ENCODE data around the gene QSOX2. TPM values are rescaled to one million over a fixed set of nuclear protein-coding genes. Genes with fewer than 3 reads are reported as not detected.

The QSOX2 gene
- total RNA-seq, 1 donor from 2014 or later: 23.6 TPM

- H3K27me3 Mint-ChIP-seq: no peaks in the 10 kb centered on the region
- H3K27ac Mint-ChIP-seq: no peak overlapping the region
- no peaks in the 10 kb centered on the region for H3K36me3 Mint-ChIP-seq
- no peaks in the 10 kb centered on the region for H3K9me3 Mint-ChIP-seq
- H3K4me1 Mint-ChIP-seq (ENCODE audit: unreplicated experiment): no peaks in the 10 kb centered on the region
- no peak overlapping the region for H3K4me3 Mint-ChIP-seq
- DNase-seq (ENCODE audit: extremely low spot score, unreplicated experiment): no peak
- no peak for TF ChIP-seq CTCF (conservative IDR thresholded peaks at IDR 0.05)
These were observed 7.9 kb upstream of the QSOX2 start for GRCh38 chr9:136253246-136254130.

DNA sequence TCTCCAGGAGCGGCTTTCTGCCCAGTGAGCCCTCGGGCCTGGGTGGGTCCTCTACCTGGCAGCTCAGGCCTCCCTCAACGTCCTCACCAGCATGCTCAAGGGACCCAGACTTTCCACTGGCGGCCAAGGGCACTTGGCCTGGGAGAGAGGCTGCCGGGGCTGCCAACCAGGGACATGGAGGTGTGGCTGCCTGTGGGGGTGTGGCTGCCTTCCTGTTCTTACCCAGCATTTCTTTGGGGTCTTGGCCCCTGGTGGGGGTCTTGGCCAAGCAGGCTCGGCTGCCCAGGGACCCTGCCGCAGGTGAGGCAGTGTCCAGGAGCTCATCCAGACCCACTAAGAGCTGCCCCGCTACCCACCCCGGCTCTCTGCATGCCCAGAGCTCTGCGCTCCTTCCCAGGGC is 7.2 kb upstream of the QSOX2 start:
- no peak for TF ChIP-seq CTCF (conservative IDR thresholded peaks at IDR 0.05)
- Mint-ChIP-seq H3K9me3 (no peaks in the 10 kb centered on the region), H3K27me3 (no peaks in the 10 kb centered on the region), H3K27ac (no peak overlapping the region), H3K36me3 (no peaks in the 10 kb centered on the region), H3K4me1 (ENCODE audit: unreplicated experiment) (no peaks in the 10 kb centered on the region), H3K4me3 (no peak overlapping the region)
- DNase-seq (ENCODE audit: extremely low spot score, unreplicated experiment): no peak

DNA sequence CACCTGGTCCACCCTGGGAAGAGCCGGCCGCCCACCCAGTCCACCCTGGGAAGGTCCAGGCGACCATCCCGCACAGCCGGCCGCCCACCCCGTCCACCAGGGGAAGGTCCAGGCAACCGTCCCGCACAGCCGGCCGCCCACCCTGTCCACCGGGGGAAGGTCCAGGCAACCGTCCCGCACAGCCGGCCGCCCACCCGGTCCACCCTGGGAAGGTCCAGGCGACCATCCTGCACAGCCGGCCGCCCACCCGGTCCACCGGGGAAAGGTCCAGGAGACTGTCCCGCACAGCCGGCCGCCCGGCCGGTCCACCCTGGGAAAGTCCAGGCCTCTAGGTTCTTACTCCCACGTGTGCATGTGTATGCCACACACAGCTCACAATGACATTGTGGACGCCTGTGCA is 6.7 kb upstream of the QSOX2 start:
- H3K4me1 Mint-ChIP-seq (ENCODE audit: unreplicated experiment): no peaks in the 10 kb centered on the region
- no peak for TF ChIP-seq CTCF (conservative IDR thresholded peaks at IDR 0.05)

GRCh38 chr9:136251264-136252115 is 5.9 kb upstream of the QSOX2 start:
- no peak for TF ChIP-seq CTCF (conservative IDR thresholded peaks at IDR 0.05)
- Mint-ChIP-seq H3K36me3 (no peaks in the 10 kb centered on the region), H3K9me3 (no peaks in the 10 kb centered on the region), H3K27ac (no peak overlapping the region), H3K4me1 (ENCODE audit: unreplicated experiment) (no peaks in the 10 kb centered on the region), H3K27me3 (peaks cover 4% of the 10 kb centered on the region), H3K4me3 (no peak overlapping the region)
- no peak for DNase-seq (ENCODE audit: extremely low spot score, unreplicated experiment)

More for the DNA sequence above, 6.7 kb upstream of the QSOX2 start:
- Mint-ChIP-seq H3K27me3 (peaks cover 4% of the 10 kb centered on the region), H3K36me3 (no peaks in the 10 kb centered on the region), H3K27ac (no peak overlapping the region), H3K4me3 (no peak overlapping the region), H3K9me3 (no peaks in the 10 kb centered on the region)
- DNase-seq (ENCODE audit: extremely low spot score, unreplicated experiment): no peak

DNA sequence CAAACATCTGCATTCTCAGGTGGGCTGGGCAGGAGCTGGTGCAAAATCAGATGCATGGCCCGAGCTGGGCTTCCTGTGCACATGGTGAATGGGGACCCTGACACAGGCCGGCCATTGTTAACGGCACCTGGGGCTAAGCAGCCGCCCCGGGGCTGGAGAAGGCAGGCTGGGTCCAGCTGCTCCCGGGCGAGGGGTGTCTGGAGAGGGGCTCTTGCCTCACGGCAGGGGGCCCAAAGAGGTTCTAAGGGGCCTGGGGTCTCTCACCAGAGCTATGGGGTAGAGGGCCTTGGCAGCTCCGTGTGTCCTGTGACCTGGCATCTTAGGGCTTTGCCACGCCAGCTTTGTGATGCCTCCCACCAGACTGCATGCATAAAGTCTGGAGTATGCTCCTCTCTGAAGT is 5.1 kb upstream of the QSOX2 start:
- H3K36me3 Mint-ChIP-seq: no peaks in the 10 kb centered on the region
- H3K27ac Mint-ChIP-seq: no peak overlapping the region
- peaks cover 4% of the 10 kb centered on the region for H3K27me3 Mint-ChIP-seq

More for the DNA sequence above, 5.1 kb upstream of the QSOX2 start:
- Mint-ChIP-seq H3K4me3 (no peak overlapping the region), H3K4me1 (ENCODE audit: unreplicated experiment) (no peaks in the 10 kb centered on the region), H3K9me3 (no peaks in the 10 kb centered on the region)
- DNase-seq (ENCODE audit: extremely low spot score, unreplicated experiment): no peak
- TF ChIP-seq CTCF (conservative IDR thresholded peaks at IDR 0.05): no peak

All from type B pancreatic cell (in vitro differentiated cells).